Uterus (tissue), 2 donors: ENCODE data around the gene CALM3.

Experiments used
- POLR2A ChIP-seq, 2 donors: fragments of 450-650 bp; IDR thresholded peaks; one replicate each; pipeline ENCODE4 v1.6.1; 2016; ENCODE audit warnings: antibody characterized with exemption in 2 of 2, mild to moderate bottlenecking in 1 of 2, moderate library complexity in 1 of 2
- TF ChIP-seq, protein P1 (sequence below), 4 experiments: fragments of 200-600 bp in 2 of 4; fragments of 450-650 bp in 2 of 4; sonication (generic) in 2 of 4; IDR thresholded peaks; one replicate each; pipeline ENCODE4 v1.5.1; 2016 to 2019; ENCODE audit warnings: antibody characterized with exemption in 4 of 4, mild to moderate bottlenecking in 2 of 4, moderate library complexity in 1 of 4

DNA sequence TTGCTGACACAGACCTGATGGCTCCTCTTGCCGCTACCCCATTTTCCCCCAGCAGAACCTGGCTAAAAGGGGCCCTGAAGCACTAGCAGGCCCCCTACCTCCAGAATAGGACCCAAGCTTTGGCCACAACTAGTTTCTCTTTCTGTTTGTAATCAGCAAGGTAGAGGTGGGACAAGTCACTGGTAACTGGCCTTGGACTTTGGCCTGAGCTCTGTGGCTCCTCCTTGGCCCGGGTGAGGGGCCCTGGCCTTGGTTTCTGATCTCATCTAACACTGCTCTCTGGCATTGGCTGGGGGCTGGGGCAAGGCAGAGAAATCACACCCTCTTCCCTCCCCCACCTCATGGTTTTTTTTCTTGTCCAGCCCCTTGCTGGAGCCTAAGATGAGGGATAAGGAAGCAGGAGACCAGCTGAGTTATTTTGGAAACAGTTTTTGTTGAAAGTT lies 2.1 kb downstream of the CALM3 start:
- TF ChIP-seq, protein P1, sequence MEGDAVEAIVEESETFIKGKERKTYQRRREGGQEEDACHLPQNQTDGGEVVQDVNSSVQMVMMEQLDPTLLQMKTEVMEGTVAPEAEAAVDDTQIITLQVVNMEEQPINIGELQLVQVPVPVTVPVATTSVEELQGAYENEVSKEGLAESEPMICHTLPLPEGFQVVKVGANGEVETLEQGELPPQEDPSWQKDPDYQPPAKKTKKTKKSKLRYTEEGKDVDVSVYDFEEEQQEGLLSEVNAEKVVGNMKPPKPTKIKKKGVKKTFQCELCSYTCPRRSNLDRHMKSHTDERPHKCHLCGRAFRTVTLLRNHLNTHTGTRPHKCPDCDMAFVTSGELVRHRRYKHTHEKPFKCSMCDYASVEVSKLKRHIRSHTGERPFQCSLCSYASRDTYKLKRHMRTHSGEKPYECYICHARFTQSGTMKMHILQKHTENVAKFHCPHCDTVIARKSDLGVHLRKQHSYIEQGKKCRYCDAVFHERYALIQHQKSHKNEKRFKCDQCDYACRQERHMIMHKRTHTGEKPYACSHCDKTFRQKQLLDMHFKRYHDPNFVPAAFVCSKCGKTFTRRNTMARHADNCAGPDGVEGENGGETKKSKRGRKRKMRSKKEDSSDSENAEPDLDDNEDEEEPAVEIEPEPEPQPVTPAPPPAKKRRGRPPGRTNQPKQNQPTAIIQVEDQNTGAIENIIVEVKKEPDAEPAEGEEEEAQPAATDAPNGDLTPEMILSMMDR (IDR thresholded peaks at IDR 0.05): no peak
- no peak for TF ChIP-seq POLR2A (IDR thresholded peaks at IDR 0.05)
